ENCODE results near the gene APOF. TPM values are rescaled to one million over a fixed set of nuclear protein-coding genes. Genes with fewer than 3 reads are reported as not detected.

The APOF gene

Small RNA genes within 50 kb of the gene (small RNA-seq; reads per million reads assigned to genes)
- not detected for gene RNU7-40P (ENCODE audit: low read depth)

All from mesenchymal stem cell (in vitro differentiated cells and primary cell).